HepG2 (cell line): ENCODE data around the gene TMEM35A. TPM values are rescaled to one million over a fixed set of nuclear protein-coding genes. Genes with fewer than 3 reads are reported as not detected.

ENCODE experiments used
- ATAD3A ChIP-seq: sonication (generic); formaldehyde crosslinking; IDR thresholded peaks from 2 replicates; pipeline ENCODE4 v1.4.0; 2020; ENCODE audit warnings: missing genetic modification reagents
- CREB1 ChIP-seq, 2 experiments: fragments of 450-650 bp in 1 of 2; IDR thresholded peaks; 2 replicates each; pipeline ENCODE4 v1.6.1; 2016 to 2017; ENCODE audit warnings: control low read depth in 1 of 2, mild to moderate bottlenecking in 1 of 2, missing compliant biosample characterization in 1 of 2, missing genetic modification characterization in 1 of 2
- HDAC1 ChIP-seq: sonication (generic); formaldehyde crosslinking; IDR thresholded peaks from 2 replicates; pipeline ENCODE4 v1.5.1; 2020; ENCODE audit warnings: mild to moderate bottlenecking, missing genetic modification reagents
- JUND ChIP-seq: sonication (generic); formaldehyde crosslinking; IDR thresholded peaks from 2 replicates; pipeline ENCODE4 v1.8.0; 2022; ENCODE audit warnings: mild to moderate bottlenecking, missing genetic modification reagents
- MATR3 ChIP-seq: sonication (generic); formaldehyde crosslinking; IDR thresholded peaks from 2 replicates; pipeline ENCODE4 v1.4.0; 2020; ENCODE audit warnings: missing genetic modification reagents
- NAIF1 ChIP-seq: sonication (generic); formaldehyde crosslinking; IDR thresholded peaks from 2 replicates; pipeline ENCODE4 v1.5.0; 2020; ENCODE audit warnings: mild to moderate bottlenecking, missing genetic modification reagents, borderline replicate concordance
- NFYB ChIP-seq: sonication (generic); formaldehyde crosslinking; IDR thresholded peaks from 2 replicates; pipeline ENCODE4 v1.4.0; 2020; ENCODE audit warnings: missing genetic modification reagents
- NR3C1 ChIP-seq: sonication (generic); formaldehyde crosslinking; IDR thresholded peaks from 2 replicates; pipeline ENCODE4 v1.4.0; 2020; ENCODE audit warnings: missing genetic modification reagents
- SMAD1 ChIP-seq: sonication (generic); formaldehyde crosslinking; IDR thresholded peaks from 2 replicates; pipeline ENCODE4 v1.4.0; 2020; ENCODE audit warnings: missing genetic modification reagents, low read depth, mild to moderate bottlenecking, borderline replicate concordance
- XBP1 ChIP-seq: sonication (generic); formaldehyde crosslinking; IDR thresholded peaks from 2 replicates; pipeline ENCODE4 v1.5.0; 2020; ENCODE audit warnings: missing genetic modification reagents
- ZNF256 ChIP-seq: sonication (generic); formaldehyde crosslinking; conservative IDR thresholded peaks from 2 replicates; pipeline ENCODE4 v1.4.0; 2020; ENCODE audit warnings: missing genetic modification reagents
- ZNF616 ChIP-seq: sonication (generic); formaldehyde crosslinking; IDR thresholded peaks from 2 replicates; pipeline ENCODE4 v1.5.0; 2020; ENCODE audit warnings: low read depth, mild to moderate bottlenecking, missing genetic modification reagents
- ZNF746 ChIP-seq: sonication (generic); formaldehyde crosslinking; IDR thresholded peaks from 2 replicates; pipeline ENCODE4 v1.8.0; 2022; ENCODE audit warnings: mild to moderate bottlenecking, missing genetic modification reagents
- ZNF83 ChIP-seq: sonication (generic); formaldehyde crosslinking; IDR thresholded peaks from 2 replicates; pipeline ENCODE4 v1.4.0; 2020; ENCODE audit warnings: missing genetic modification reagents, mild to moderate bottlenecking, borderline replicate concordance
- polyA plus RNA-seq, 8 experiments: library from polyadenylated mRNA; depleted of rRNA in 3 of 8; stranded (reverse) in 7 of 8; unstranded in 1 of 8; fragments of >200 nt; fragmentation: Illumina TruSeq in 4 of 8; extraction: Trizol in 4 of 8; gene quantifications; 2 replicates each; pipeline versions ENCODE4 v1.2.1 to v1.2.3, GENCODE V29; 2011 to 2016; ENCODE audit warnings: low read depth in 4 of 8, missing spikeins in 1 of 8, mixed read lengths in 1 of 8; ENCODE audit not compliant: insufficient read depth in 1 of 8
- total RNA-seq, 5 experiments: library from RNA; depleted of rRNA; stranded (reverse); fragments of >200 nt; fragmentation: Illumina TruSeq; extraction: Trizol; gene quantifications; 2 replicates each; pipeline ENCODE4 v1.2.3, GENCODE V29; 2016; ENCODE audit warnings: low read depth in 1 of 5
- TF ChIP-seq, protein P1 (sequence below): sonication (generic); formaldehyde crosslinking; IDR thresholded peaks from 2 replicates; pipeline ENCODE4 v1.5.0; 2020; ENCODE audit warnings: missing genetic modification reagents
- TF ChIP-seq, protein P2 (sequence below): sonication (generic); formaldehyde crosslinking; IDR thresholded peaks from 2 replicates; pipeline ENCODE4 v1.8.0; 2022; ENCODE audit warnings: missing genetic modification reagents, mild to moderate bottlenecking, borderline replicate concordance
- TF ChIP-seq, protein P3 (sequence below): sonication (generic); formaldehyde crosslinking; IDR thresholded peaks from 2 replicates; pipeline ENCODE4 v1.4.0; 2020; ENCODE audit warnings: mild to moderate bottlenecking, missing genetic modification reagents
- TF ChIP-seq, protein P4 (sequence below): sonication (generic); formaldehyde crosslinking; IDR thresholded peaks from 2 replicates; pipeline ENCODE4; 2020; ENCODE audit warnings: missing genetic modification reagents, mild to moderate bottlenecking, borderline replicate concordance
- TF ChIP-seq, protein P5 (sequence below): sonication (generic); formaldehyde crosslinking; IDR thresholded peaks from 2 replicates; pipeline ENCODE4 v1.8.0; 2022; ENCODE audit warnings: low read depth, missing genetic modification reagents
- TF ChIP-seq, protein P6 (sequence below): IDR thresholded peaks from 2 replicates; pipeline ENCODE4 v1.6.1; 2016; ENCODE audit warnings: missing biosample characterization, missing genetic modification reagents, low read depth

TMEM35A gene
- total and polyA plus RNA-seq, 2 of the 13 experiments (the other 11 are each of a cell fraction or from before 2014, with no cell fraction given): 0.03 TPM; not detected in 1

DNA sequence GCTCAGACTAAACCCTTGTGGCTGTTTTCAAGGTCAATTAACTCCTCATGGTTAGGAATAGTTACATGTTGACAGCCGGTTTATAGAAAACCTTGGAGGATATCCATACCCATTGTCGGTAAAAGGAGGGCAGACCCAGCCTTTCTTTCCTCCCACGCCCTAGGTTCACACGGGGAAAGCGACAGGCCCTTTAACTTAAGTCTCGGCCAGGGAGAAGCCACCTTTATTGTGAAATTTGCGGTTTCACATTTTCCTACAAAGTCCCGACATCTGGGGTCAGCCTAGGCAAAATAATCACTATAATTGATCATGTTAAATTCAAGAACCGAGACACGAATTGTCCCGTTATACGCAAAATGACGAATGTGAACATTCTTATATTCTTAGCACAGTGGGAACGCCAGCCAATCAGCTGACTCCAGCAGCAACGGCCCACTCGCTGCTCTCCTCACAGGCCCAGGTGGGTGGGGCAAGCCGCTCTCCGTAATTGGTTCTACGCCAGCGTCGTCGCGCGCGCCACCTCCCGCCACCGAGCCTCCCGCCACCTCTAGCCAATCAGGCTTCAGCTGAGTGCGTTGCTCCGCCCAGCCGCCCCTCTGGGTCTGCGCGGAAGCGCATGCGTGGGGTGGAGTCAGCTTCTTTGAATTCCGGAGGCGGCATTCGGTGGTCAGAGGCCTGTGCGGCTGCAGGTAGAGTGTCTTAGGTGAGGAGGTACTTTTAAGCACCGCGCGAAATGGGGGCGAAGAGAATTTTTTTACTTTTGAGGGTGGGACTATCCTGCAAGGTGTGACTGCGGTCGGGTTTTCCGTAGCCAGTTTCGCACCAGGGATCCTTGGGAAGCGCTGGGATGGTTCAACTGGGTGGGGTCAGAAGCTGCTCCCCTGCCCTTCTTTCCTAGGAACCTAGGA is 19.1 kb downstream of the TMEM35A start, which contains the start of gene CENPI (continued):
- TF ChIP-seq MATR3 (CRISPR knock-in tag) (no peak), ZNF256 (CRISPR knock-in tag) (no peak), ATAD3A (no peak), JUND (CRISPR knock-in tag) (no peak), ZNF83 (CRISPR knock-in tag) (no peak), NR3C1 (CRISPR knock-in tag) (no peak), XBP1 (CRISPR knock-in tag) (no peak), ZNF746 (CRISPR knock-in tag) (no peak), NAIF1 (CRISPR knock-in tag) (peak; percentile 39; the same call in 1 of the 2 replicates), NFYB (CRISPR knock-in tag) (peak; percentile 82), ZNF616 (CRISPR knock-in tag) (no peak), HDAC1 (CRISPR knock-in tag) (peak; percentile 38; the same call in 1 of the 2 replicates), CREB1 (IDR thresholded peaks at IDR 0.05) (peak; percentile 79), CREB1 (CRISPR knock-in tag; IDR thresholded peaks at IDR 0.05) (peak; percentile 75), SMAD1 (CRISPR knock-in tag) (no peak)
- TF ChIP-seq, protein P1, sequence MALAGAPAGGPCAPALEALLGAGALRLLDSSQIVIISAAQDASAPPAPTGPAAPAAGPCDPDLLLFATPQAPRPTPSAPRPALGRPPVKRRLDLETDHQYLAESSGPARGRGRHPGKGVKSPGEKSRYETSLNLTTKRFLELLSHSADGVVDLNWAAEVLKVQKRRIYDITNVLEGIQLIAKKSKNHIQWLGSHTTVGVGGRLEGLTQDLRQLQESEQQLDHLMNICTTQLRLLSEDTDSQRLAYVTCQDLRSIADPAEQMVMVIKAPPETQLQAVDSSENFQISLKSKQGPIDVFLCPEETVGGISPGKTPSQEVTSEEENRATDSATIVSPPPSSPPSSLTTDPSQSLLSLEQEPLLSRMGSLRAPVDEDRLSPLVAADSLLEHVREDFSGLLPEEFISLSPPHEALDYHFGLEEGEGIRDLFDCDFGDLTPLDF: peak; percentile 90
- TF ChIP-seq, protein P2, sequence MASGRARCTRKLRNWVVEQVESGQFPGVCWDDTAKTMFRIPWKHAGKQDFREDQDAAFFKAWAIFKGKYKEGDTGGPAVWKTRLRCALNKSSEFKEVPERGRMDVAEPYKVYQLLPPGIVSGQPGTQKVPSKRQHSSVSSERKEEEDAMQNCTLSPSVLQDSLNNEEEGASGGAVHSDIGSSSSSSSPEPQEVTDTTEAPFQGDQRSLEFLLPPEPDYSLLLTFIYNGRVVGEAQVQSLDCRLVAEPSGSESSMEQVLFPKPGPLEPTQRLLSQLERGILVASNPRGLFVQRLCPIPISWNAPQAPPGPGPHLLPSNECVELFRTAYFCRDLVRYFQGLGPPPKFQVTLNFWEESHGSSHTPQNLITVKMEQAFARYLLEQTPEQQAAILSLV (CRISPR knock-in tag): 0 out of 2 replicates have a peak, but pooled peaks have one; percentile 35
- TF ChIP-seq, protein P3, sequence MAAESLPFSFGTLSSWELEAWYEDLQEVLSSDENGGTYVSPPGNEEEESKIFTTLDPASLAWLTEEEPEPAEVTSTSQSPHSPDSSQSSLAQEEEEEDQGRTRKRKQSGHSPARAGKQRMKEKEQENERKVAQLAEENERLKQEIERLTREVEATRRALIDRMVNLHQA (CRISPR knock-in tag): no peak
- TF ChIP-seq, protein P4, sequence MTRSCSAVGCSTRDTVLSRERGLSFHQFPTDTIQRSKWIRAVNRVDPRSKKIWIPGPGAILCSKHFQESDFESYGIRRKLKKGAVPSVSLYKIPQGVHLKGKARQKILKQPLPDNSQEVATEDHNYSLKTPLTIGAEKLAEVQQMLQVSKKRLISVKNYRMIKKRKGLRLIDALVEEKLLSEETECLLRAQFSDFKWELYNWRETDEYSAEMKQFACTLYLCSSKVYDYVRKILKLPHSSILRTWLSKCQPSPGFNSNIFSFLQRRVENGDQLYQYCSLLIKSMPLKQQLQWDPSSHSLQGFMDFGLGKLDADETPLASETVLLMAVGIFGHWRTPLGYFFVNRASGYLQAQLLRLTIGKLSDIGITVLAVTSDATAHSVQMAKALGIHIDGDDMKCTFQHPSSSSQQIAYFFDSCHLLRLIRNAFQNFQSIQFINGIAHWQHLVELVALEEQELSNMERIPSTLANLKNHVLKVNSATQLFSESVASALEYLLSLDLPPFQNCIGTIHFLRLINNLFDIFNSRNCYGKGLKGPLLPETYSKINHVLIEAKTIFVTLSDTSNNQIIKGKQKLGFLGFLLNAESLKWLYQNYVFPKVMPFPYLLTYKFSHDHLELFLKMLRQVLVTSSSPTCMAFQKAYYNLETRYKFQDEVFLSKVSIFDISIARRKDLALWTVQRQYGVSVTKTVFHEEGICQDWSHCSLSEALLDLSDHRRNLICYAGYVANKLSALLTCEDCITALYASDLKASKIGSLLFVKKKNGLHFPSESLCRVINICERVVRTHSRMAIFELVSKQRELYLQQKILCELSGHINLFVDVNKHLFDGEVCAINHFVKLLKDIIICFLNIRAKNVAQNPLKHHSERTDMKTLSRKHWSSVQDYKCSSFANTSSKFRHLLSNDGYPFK: peak; percentile 30; the same call in 1 of the 2 replicates
- TF ChIP-seq, protein P5, sequence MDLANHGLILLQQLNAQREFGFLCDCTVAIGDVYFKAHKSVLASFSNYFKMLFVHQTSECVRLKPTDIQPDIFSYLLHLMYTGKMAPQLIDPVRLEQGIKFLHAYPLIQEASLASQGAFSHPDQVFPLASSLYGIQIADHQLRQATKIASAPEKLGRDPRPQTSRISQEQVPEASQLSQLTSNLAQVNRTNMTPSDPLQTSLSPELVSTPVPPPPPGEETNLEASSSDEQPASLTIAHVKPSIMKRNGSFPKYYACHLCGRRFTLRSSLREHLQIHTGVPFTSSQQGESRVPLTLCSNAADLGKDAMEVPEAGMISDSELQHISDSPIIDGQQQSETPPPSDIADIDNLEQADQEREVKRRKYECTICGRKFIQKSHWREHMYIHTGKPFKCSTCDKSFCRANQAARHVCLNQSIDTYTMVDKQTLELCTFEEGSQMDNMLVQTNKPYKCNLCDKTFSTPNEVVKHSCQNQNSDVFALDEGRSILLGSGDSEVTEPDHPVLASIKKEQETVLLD (CRISPR knock-in tag): no peak
- TF ChIP-seq, protein P6, sequence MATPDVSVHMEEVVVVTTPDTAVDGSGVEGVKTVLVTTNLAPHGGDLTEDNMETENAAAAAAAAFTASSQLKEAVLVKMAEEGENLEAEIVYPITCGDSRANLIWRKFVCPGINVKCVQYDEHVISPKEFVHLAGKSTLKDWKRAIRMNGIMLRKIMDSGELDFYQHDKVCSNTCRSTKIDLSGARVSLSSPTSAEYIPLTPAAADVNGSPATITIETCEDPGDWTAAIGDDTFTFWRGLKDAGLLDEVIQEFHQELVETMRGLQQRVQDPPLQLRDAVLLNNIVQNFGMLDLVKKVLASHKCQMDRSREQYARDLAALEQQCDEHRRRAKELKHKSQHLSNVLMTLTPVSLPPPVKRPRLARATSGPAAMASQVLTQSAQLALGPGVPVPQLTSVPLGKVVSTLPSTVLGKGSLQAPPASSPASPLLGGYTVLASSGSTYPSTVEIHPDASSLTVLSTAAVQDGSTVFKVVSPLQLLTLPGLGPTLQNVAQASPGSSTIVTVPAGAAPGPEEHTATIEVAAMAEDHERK: 0 out of 2 replicates have a peak, but pooled peaks have one; percentile 23
